Mesendoderm (in vitro differentiated cells): ENCODE data around the gene ADPRS.

Experiments used
- DNase-seq: peaks from one replicate; pipeline ENCODE4 v3.0.0; 2013
- H2AK5ac ChIP-seq: 2 replicates; pipeline ENCODE4 v1.6.1; 2013; ENCODE audit warnings: low read length, inconsistent platforms
- H2BK120ac ChIP-seq: 2 replicates; pipeline ENCODE4 v1.6.1; 2013; ENCODE audit warnings: low read depth, mild to moderate bottlenecking, low read length, moderate library complexity, mixed read lengths
- H2BK15ac ChIP-seq: replicated peaks from 2 replicates; pipeline ENCODE4 v1.6.1; 2013; ENCODE audit warnings: low read depth, mild to moderate bottlenecking, moderate library complexity
- H2BK5ac ChIP-seq: 2 replicates; pipeline ENCODE4 v1.6.1; 2013; ENCODE audit warnings: low read length, inconsistent platforms
- H3K18ac ChIP-seq: 2 replicates; pipeline ENCODE4 v1.6.1; 2013; ENCODE audit warnings: mild to moderate bottlenecking, low read length, mixed read lengths
- H3K23ac ChIP-seq: one replicate; pipeline ENCODE4 v1.6.1; 2013; ENCODE audit warnings: low read length
- H3K27ac ChIP-seq: 2 replicates; pipeline ENCODE4 v1.5.1; 2013; ENCODE audit warnings: low read depth, mild to moderate bottlenecking, inconsistent platforms, low read length, moderate library complexity
- H3K27me3 ChIP-seq: 2 replicates; pipeline ENCODE4 v1.6.1; 2013; ENCODE audit warnings: low read length, control low read depth, mild to moderate bottlenecking, inconsistent platforms; ENCODE audit not compliant: insufficient read depth, poor library complexity
- H3K36me3 ChIP-seq: 2 replicates; pipeline ENCODE4 v1.6.1; 2013; ENCODE audit warnings: low read length, inconsistent platforms; ENCODE audit not compliant: control insufficient read depth, insufficient read depth
- H3K4ac ChIP-seq: one replicate; pipeline ENCODE4 v1.6.1; 2013; ENCODE audit warnings: low read depth, mild to moderate bottlenecking, low read length, moderate library complexity
- H3K4me1 ChIP-seq: 2 replicates; pipeline ENCODE4 v1.6.1; 2013; ENCODE audit warnings: low read depth, low read length, inconsistent platforms; ENCODE audit not compliant: control insufficient read depth
- H3K4me2 ChIP-seq: 2 replicates; pipeline ENCODE4 v1.6.1; 2013; ENCODE audit warnings: low read length
- H3K4me3 ChIP-seq: 2 replicates; pipeline ENCODE4 v1.5.1; 2013; ENCODE audit warnings: mild to moderate bottlenecking, low read length
- H3K56ac ChIP-seq: one replicate; pipeline ENCODE4 v1.6.1; 2013; ENCODE audit warnings: low read length
- H3K79me1 ChIP-seq: 2 replicates; pipeline ENCODE4 v1.6.1; 2013; ENCODE audit warnings: low read length, inconsistent platforms
- H3K79me2 ChIP-seq: 2 replicates; pipeline ENCODE4 v1.6.1; 2013; ENCODE audit warnings: mild to moderate bottlenecking, low read length; ENCODE audit not compliant: control insufficient read depth, insufficient read depth
- H3K9ac ChIP-seq: 2 replicates; pipeline ENCODE4 v1.6.1; 2013; ENCODE audit warnings: low read length, inconsistent platforms
- H4K5ac ChIP-seq: one replicate; pipeline ENCODE4 v1.6.1; 2013; ENCODE audit warnings: low read length
- H4K8ac ChIP-seq: one replicate; pipeline ENCODE4 v1.6.1; 2013; ENCODE audit warnings: low read depth, mild to moderate bottlenecking, control low read depth, low read length, moderate library complexity
- WGBS: extraction: QIAGEN DNeasy Blood & Tissue Kit; methylation state at CpG from one replicate; pipeline ENCODE4 v1.1.7; 2013; ENCODE audit warnings: low lambda C conversion rate, missing lambda C conversion rate; ENCODE audit not compliant: insufficient coverage; ENCODE audit errors: extremely low coverage; 5-methylcytosine and 5-hydroxymethylcytosine counted together

ADPRS gene

GRCh38 chr1:36085686-36086526 is 2.8 kb upstream of the ADPRS start:
- Histone ChIP-seq H4K5ac (no peak overlapping the region), H3K4me1 (peaks cover 5% of the 10 kb centered on the region), H2BK15ac (no peak overlapping the region), H3K79me2 (peaks cover 7% of the 10 kb centered on the region), H3K4me3 (no peak overlapping the region), H3K27me3 (no peaks in the 10 kb centered on the region), H3K27ac (no peak overlapping the region), H2AK5ac (no peak overlapping the region), H3K9ac (no peak overlapping the region), H3K56ac (no peak overlapping the region), H2BK120ac (no peak overlapping the region), H2BK5ac (no peak overlapping the region), H3K18ac (no peak overlapping the region), H3K79me1 (peaks cover 8% of the 10 kb centered on the region), H3K36me3 (no peaks in the 10 kb centered on the region), H3K23ac (no peak overlapping the region), H3K4me2 (no peak overlapping the region), H3K4ac (no peak overlapping the region), H4K8ac (no peak overlapping the region)
- no peak for DNase-seq
- WGBS, result no CpG with 5 or more reads among the region's 29 CpGs

GRCh38 chr1:36086529-36087232 is 2.0 kb upstream of the ADPRS start:
- H3K4me2 ChIP-seq, result no peak overlapping the region
- no peak overlapping the region for H3K9ac ChIP-seq
- H3K27ac ChIP-seq, result no peak overlapping the region
- no peak for DNase-seq
- H2BK120ac ChIP-seq, result no peak overlapping the region
- no peak overlapping the region for H2AK5ac ChIP-seq
- H4K5ac ChIP-seq, result no peak overlapping the region
- peaks cover 11% of the 10 kb centered on the region for H3K79me1 ChIP-seq
- H3K36me3 ChIP-seq, result peaks cover 1% of the 10 kb centered on the region
- no peak overlapping the region for H2BK15ac ChIP-seq
- H3K4me1 ChIP-seq, result peaks cover 5% of the 10 kb centered on the region
- H3K18ac ChIP-seq, result no peak overlapping the region
- no peak overlapping the region for H4K8ac ChIP-seq
- no peak overlapping the region for H2BK5ac ChIP-seq
- H3K4ac ChIP-seq, result no peak overlapping the region
- peak overlapping the region; percentile 34 for H3K56ac ChIP-seq
- H3K23ac ChIP-seq, result no peak overlapping the region
- no CpG with 5 or more reads among the region's 12 CpGs for WGBS
- H3K79me2 ChIP-seq, result peaks cover 7% of the 10 kb centered on the region
- no peaks in the 10 kb centered on the region for H3K27me3 ChIP-seq
- no peak overlapping the region for H3K4me3 ChIP-seq

GRCh38 chr1:36087233-36088123 is 1.2 kb upstream of the ADPRS start:
- DNase-seq, result peak; percentile 21
- Histone ChIP-seq H3K4me1 (peaks cover 5% of the 10 kb centered on the region), H2BK5ac (no peak overlapping the region), H2BK120ac (no peak overlapping the region), H3K4me2 (no peak overlapping the region), H3K4ac (no peak overlapping the region), H3K9ac (no peak overlapping the region), H4K5ac (no peak overlapping the region), H3K23ac (no peak overlapping the region), H3K79me1 (peaks cover 11% of the 10 kb centered on the region), H3K36me3 (peaks cover 6% of the 10 kb centered on the region), H3K56ac (peak overlapping the region; percentile 96), H3K27ac (no peak overlapping the region), H3K4me3 (no peak overlapping the region), H4K8ac (no peak overlapping the region), H3K18ac (no peak overlapping the region), H3K79me2 (peaks cover 7% of the 10 kb centered on the region), H3K27me3 (no peaks in the 10 kb centered on the region), H2BK15ac (no peak overlapping the region), H2AK5ac (no peak overlapping the region)
- no CpG with 5 or more reads among the region's 31 CpGs for WGBS

GRCh38 chr1:36088265-36088576 is 471 bp upstream of the ADPRS start:
- no peak overlapping the region for H2BK120ac ChIP-seq
- H2BK15ac ChIP-seq, result no peak overlapping the region
- H2BK5ac ChIP-seq, result no peak overlapping the region
- H3K9ac ChIP-seq, result peak overlapping the region; percentile 75
- H3K27ac ChIP-seq, result no peak overlapping the region
- peak overlapping the region; percentile 50 for H3K4me2 ChIP-seq
- no peaks in the 10 kb centered on the region for H3K27me3 ChIP-seq
- peak overlapping the region; percentile 15 for H3K18ac ChIP-seq
- no peak for DNase-seq
- H2AK5ac ChIP-seq, result no peak overlapping the region
- peak overlapping the region; percentile 96 for H3K56ac ChIP-seq
- no peak overlapping the region for H3K4me3 ChIP-seq
- H3K36me3 ChIP-seq, result peaks cover 10% of the 10 kb centered on the region
- H3K23ac ChIP-seq, result no peak overlapping the region
- peaks cover 5% of the 10 kb centered on the region for H3K4me1 ChIP-seq
- H4K5ac ChIP-seq, result peak overlapping the region; percentile 87
- peak overlapping the region; percentile 59 for H4K8ac ChIP-seq
- H3K4ac ChIP-seq, result no peak overlapping the region
- peaks cover 7% of the 10 kb centered on the region for H3K79me2 ChIP-seq
- no CpG with 5 or more reads among the region's 8 CpGs for WGBS
- H3K79me1 ChIP-seq, result peaks cover 11% of the 10 kb centered on the region

DNA sequence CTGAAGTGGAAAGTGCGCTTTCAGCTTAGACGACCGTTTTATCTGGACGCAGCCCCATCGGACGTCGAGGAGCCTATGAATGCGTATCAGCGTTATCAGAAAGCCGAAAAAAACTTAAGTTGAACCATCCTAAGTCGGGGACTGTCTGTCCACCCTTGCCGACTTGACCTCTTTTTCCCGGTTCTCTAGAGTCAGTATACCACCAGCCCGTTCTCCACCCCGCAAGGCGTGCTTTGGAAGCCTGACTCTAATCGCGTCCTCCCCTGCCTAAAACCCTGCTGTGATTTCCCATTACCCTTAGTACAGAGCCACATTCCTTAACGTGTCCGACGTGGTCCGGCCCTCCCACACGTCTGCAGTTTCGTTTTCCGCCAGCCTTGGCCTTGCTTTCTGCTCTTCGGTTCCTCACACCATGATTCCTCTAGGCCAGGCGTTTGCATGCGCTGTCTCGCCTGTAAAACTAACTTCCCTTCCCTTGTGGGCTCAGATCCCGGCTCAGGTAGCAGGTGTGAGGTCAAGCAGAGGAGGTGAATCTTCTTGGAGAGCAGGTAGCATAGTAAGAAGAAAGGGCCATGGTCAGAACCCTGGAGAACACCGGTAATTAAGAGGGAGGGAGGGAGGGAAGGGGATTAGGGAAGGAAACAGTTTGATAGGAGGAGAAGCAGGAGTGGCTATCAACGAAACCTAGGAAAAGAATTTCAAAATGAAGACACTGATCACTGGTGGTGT is 865 bp downstream of the ADPRS start:
- H2AK5ac ChIP-seq, result no peak overlapping the region
- WGBS, result no CpG with 5 or more reads among the region's 32 CpGs
- peaks cover 14% of the 10 kb centered on the region for H3K36me3 ChIP-seq

More for the DNA sequence above, 865 bp downstream of the ADPRS start:
- H3K18ac ChIP-seq, result no peak overlapping the region
- peak overlapping the region; percentile 92 for H3K4me2 ChIP-seq
- no peak overlapping the region for H2BK5ac ChIP-seq
- peak overlapping the region; percentile 96 for H3K56ac ChIP-seq
- H4K8ac ChIP-seq, result no peak overlapping the region
- no peak overlapping the region for H3K4ac ChIP-seq
- H3K4me1 ChIP-seq, result peaks cover 3% of the 10 kb centered on the region
- H3K79me2 ChIP-seq, result peaks cover 7% of the 10 kb centered on the region
- H3K4me3 ChIP-seq, result peak overlapping the region; percentile 95
- no peak overlapping the region for H3K23ac ChIP-seq
- H3K27me3 ChIP-seq, result no peaks in the 10 kb centered on the region
- no peak overlapping the region for H2BK15ac ChIP-seq
- peaks cover 11% of the 10 kb centered on the region for H3K79me1 ChIP-seq
- no peak overlapping the region for H3K27ac ChIP-seq
- H3K9ac ChIP-seq, result peak overlapping the region; percentile 89
- H4K5ac ChIP-seq, result no peak overlapping the region
- DNase-seq, result peak; percentile 72
- H2BK120ac ChIP-seq, result no peak overlapping the region
